MV-4-11 (cell line): Measurements from ENCODE around the gene CD19.
"Not testable (repeated sequence)": the region's sequence is repeated elsewhere in the genome, so short reads cannot be mapped to it uniquely, and the experiment has no call there.

ENCODE experiments used
- DNase-seq: peaks from one replicate; lab custom pipeline; 2025; lab: John Stamatoyannopoulos, UW

CD19 gene

GRCh38 chr16:28910086-28911031 lies 21.4 kb upstream of the CD19 start:
- DNase-seq: no peak

- DNase-seq: no peak
These were observed 19.2 kb upstream of the CD19 start for GRCh38 chr16:28912558-28912957.

GRCh38 chr16:28913946-28914724 lies 17.6 kb upstream of the CD19 start:
- DNase-seq: no peak

- no peak for DNase-seq
These were observed 16.6 kb upstream of the CD19 start for GRCh38 chr16:28915181-28915580.

GRCh38 chr16:28917095-28917494 lies 14.7 kb upstream of the CD19 start:
- DNase-seq: no peak

- no peak for DNase-seq
These were observed 13.1 kb upstream of the CD19 start for GRCh38 chr16:28918698-28919097.

GRCh38 chr16:28923231-28923587 lies 8.6 kb upstream of the CD19 start:
- no peak for DNase-seq

- DNase-seq: peak; percentile 98
These were observed 7.9 kb upstream of the CD19 start for GRCh38 chr16:28923652-28924398.

GRCh38 chr16:28924399-28924761 lies 7.4 kb upstream of the CD19 start:
- DNase-seq: no peak

GRCh38 chr16:28924762-28925385 lies 6.9 kb upstream of the CD19 start, which contains the start of gene RABEP2:
TSS of gene RABEP2 (minus strand) at chr16:28925238. CDS start at chr16:28925163, 75 bp downstream.
- peak; percentile 79 for DNase-seq

- DNase-seq: peak; percentile 70
These were observed 6.2 kb upstream of the CD19 start for GRCh38 chr16:28925386-28926228.

- not testable (repeated sequence) for DNase-seq
These were observed 5.5 kb upstream of the CD19 start for GRCh38 chr16:28926284-28926683.

GRCh38 chr16:28927815-28928214 lies 4.0 kb upstream of the CD19 start:
- no peak for DNase-seq

- DNase-seq: no peak
These were observed 1.6 kb upstream of the CD19 start for GRCh38 chr16:28930203-28930602.

GRCh38 chr16:28930652-28931051 lies 1.1 kb upstream of the CD19 start:
- no peak for DNase-seq

- no peak for DNase-seq
These were observed 769 bp downstream of the CD19 start for GRCh38 chr16:28932339-28933141.

- DNase-seq: no peak
These were observed 1.4 kb downstream of the CD19 start for GRCh38 chr16:28933171-28933570.

GRCh38 chr16:28935346-28935745 lies 3.6 kb downstream of the CD19 start:
- no peak for DNase-seq

GRCh38 chr16:28935924-28936783 lies 4.4 kb downstream of the CD19 start:
- DNase-seq: peak; percentile 95
